Measurements from ENCODE around the gene SCGB1A1.

The SCGB1A1 gene

DNA sequence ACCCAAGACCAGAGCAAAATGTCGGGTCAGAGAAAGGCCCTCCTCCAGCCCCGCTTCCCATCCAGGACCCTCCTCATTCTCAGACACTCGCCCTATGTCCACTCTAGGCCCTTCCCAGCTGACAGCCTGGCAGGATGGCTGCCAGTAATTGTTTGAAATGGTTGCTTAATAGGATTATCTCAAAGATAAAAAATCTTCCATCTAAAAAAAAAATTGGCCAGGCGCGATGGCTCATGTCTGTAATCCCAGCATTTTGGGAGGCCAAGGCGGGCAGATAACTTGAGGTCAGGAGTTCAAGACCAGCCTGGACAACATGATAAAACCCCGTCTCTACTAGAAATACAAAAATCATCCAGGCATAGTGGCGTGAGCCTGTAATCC is 32.4 kb downstream of the SCGB1A1 start:
- DNase-seq = no peak

GRCh38 chr11:62452261-62452660 is 33.4 kb downstream of the SCGB1A1 start:
- no peak for DNase-seq

- DNase-seq = no peak
Measured at GRCh38 chr11:62452839-62453468, 34.1 kb downstream of the SCGB1A1 start.

- DNase-seq = no peak
Measured at GRCh38 chr11:62456630-62457029, 37.8 kb downstream of the SCGB1A1 start.

GRCh38 chr11:62457478-62457877 is 38.6 kb downstream of the SCGB1A1 start:
- DNase-seq = no peak

GRCh38 chr11:62458212-62459002 is 39.6 kb downstream of the SCGB1A1 start:
- DNase-seq = no peak

DNA sequence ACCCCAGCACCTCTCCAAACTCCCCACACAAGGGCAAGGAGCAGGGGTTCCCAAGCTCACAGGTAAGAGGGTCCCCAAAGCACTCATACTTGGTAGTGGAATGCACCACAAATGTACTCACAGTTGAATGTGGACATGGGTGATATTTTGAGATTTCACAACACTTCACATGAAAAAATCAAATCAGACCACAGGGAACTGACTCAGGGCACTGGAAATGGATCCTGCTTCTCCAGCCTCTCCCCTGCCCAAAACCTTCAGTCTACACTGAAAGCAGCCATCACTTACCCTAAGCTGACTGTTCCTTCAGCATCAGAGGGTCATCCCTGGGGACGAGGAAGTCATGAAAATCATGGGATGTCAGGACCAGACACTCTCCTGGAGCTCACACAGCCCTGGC is 40.2 kb downstream of the SCGB1A1 start:
- no peak for DNase-seq

DNA sequence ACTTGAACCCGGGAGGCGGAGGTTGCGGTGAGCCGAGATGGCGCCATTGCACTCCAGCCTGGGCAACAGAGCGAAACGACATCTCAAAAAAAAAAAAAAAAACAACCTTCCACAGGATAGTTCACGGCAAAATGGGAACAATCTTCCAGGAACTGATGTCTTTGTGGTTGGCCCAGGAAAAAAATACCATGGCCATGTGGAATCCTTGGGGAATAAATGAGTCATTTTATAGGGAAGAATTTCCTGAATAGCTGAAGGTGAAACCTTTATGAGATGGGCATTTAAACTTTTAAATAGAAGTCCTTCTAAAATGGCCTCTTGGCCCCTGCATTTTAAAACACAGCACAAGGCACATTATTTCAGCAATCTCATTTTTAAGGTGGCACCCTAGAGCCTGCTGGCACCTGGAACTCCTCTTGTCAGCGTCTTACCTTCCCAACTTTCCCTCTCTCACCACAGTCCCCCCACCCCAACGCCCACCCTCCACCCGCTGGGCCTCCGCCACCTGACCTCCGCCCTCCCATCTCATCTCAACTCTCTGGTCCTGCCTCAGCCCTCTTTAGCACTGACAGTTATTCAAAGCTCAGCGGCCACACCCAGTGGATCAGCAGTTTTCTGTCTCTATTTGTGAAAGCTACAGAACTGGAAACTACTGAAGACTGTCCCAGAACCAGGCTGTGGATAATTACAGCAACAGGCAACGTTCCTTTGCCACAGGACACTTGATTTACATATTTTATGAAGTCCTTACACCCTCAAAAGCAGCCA is 43.1 kb downstream of the SCGB1A1 start:
- DNase-seq = no peak

- no peak for DNase-seq
Measured at GRCh38 chr11:62462508-62462892, 43.7 kb downstream of the SCGB1A1 start.

DNA sequence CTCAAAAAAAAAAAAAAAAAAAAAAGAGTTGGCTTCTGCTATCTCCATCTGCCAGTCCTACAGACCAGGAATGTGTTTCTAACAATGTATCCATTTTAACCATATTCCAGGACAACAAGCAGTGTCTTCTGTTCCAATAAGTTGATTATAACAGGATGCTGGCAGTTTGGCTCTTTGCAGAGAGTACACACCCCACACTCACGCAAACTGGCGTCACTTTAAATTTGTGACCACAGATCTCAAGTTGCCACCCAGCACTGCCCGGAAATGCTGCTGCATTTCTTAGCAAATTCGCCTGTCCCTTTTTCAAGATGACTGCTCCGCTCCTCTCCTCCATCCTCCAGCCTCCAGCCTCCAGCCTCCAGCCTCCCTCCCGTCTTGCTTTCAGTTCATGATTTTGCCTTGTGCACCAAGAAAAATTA is 44.3 kb downstream of the SCGB1A1 start:
- no peak for DNase-seq

- no peak for DNase-seq
Measured at GRCh38 chr11:62464655-62465054, 45.8 kb downstream of the SCGB1A1 start.

DNA sequence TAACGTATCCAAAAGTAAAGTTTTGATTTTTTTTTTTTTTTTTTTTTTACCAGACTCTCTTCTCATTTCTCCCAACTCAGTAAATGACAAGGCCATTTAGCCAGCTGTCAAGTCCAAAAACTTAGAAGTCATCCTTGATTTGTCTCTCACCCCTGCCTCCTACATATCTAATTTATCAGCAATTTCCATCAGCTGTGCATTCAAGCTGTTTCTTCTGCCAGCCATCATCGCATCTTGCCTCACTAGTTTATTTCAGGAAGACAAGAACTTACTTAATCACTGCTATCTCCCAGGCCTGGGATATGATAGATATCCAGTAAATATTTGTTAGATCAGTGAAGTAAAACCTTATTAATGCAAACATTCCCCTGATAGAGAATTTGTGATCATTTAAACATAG is 47.6 kb downstream of the SCGB1A1 start:
- DNase-seq = no peak

- no peak for DNase-seq
Measured at GRCh38 chr11:62468577-62468976, 49.7 kb downstream of the SCGB1A1 start.

GRCh38 chr11:62471603-62472002 is 52.8 kb downstream of the SCGB1A1 start:
- no peak for DNase-seq

DNA sequence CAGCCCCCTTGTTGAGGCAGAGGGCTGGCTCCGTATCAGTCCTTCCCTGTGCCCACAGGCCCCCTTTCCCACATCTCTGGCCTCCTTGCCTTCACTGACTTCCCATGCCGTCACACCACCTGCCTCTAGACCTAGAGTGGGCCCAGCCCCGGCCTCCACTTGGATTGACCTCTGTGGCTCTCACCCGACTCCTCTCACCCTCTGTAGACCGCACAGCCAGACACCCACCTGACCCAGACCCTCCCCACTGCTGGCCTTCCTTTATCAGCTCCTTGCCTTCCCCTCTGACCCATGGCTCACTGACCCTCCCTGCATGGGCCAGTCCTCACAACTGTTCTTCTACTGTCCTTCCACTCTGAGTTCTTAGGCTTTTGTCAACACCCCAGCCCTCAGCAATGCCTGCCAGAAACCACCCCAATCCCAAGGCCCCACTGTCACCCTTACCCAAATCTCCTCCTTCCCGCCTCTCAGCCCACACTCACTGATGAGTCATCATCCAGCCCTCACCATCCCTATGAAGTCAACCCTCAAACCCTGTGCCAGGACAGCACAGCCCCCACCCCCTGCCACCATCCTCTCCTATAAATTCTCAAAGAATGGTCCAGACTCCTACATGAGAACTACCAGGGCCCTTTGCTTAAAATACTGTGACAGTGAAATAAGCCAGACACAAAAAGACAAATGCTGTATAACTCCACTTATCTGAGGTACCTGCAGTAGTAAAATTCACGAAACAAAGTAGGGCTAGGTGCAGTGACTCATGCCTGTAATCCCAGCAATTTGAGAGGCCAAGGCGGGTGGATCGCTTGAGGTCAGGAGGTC is 53.4 kb downstream of the SCGB1A1 start:
- no peak for DNase-seq
